PC-3 (cell line): Measurements from ENCODE around the gene COL5A2. TPM values are rescaled to one million over a fixed set of nuclear protein-coding genes. Genes with fewer than 3 reads are reported as not detected.

Experiments
- ATAC-seq: fragments of 200-7000 bp; cut with Tn5 transposase; 2 replicates; pipeline ENCODE4 v1.9.1; 2020; ENCODE audit warnings: mild to moderate bottlenecking, moderate library complexity
- BruUV-seq: library from RNA; stranded (reverse); fragments of 400-500 nt; replicated peaks from 2 replicates; lab custom pipeline; 2021; lab: Mats Ljungman, UMichigan
- CTCF ChIA-PET: fragments of 300-600 bp; sonication (Branson Sonifier 250); formaldehyde crosslinking; loops from one replicate; lab custom pipeline; 2022; ENCODE audit warnings: antibody characterized with exemption; lab: Charles Lee
- POLR2A ChIA-PET: fragments of 300-600 bp; sonication (Branson Sonifier 250); formaldehyde crosslinking; loops from one replicate; lab custom pipeline; 2022; ENCODE audit warnings: antibody characterized with exemption; ENCODE audit not compliant: unreplicated experiment; lab: Charles Lee
- DNase-seq: peaks from one replicate; pipeline ENCODE4 v3.0.0-alpha.2; 2015
- H2AFZ ChIP-seq: fragments of 300-600 bp; sonication (generic); 2 replicates; pipeline ENCODE4 v1.6.0; 2016; ENCODE audit warnings: antibody characterized with exemption, low read length
- H3F3A ChIP-seq: fragments of 300-600 bp; sonication (generic); one replicate; pipeline ENCODE4 v1.6.0; 2017; ENCODE audit warnings: antibody characterized with exemption, low read length, control low read depth, mild to moderate bottlenecking; ENCODE audit not compliant: unreplicated experiment
- H3K27ac ChIP-seq: fragments of 300-600 bp; sonication (generic); 2 replicates; pipeline ENCODE4 v1.5.1; 2016; ENCODE audit warnings: mild to moderate bottlenecking, low read length
- H3K27me3 ChIP-seq: fragments of 300-600 bp; sonication (generic); 2 replicates; pipeline ENCODE4 v1.6.1; 2016; ENCODE audit warnings: low read length, mixed read lengths
- H3K36me3 ChIP-seq: fragments of 300-600 bp; sonication (generic); 2 replicates; pipeline ENCODE4 v1.6.1; 2016; ENCODE audit warnings: low read depth, mixed run types, low read length, mixed read lengths
- H3K4me1 ChIP-seq: fragments of 300-600 bp; sonication (generic); 2 replicates; pipeline ENCODE4 v1.5.1; 2016; ENCODE audit warnings: low read length; ENCODE audit not compliant: insufficient read depth
- H3K4me2 ChIP-seq: fragments of 300-600 bp; sonication (generic); 2 replicates; pipeline ENCODE4 v1.6.0; 2016; ENCODE audit warnings: low read length
- H3K4me3 ChIP-seq: fragments of 300-600 bp; sonication (generic); 2 replicates; pipeline ENCODE4 v1.5.1; 2016; ENCODE audit warnings: mild to moderate bottlenecking, low read length, mixed read lengths
- H3K79me2 ChIP-seq: fragments of 300-600 bp; sonication (generic); 2 replicates; pipeline ENCODE4 v1.6.1; 2017; ENCODE audit warnings: low read length, mixed read lengths
- H3K9ac ChIP-seq: fragments of 300-600 bp; sonication (generic); 2 replicates; pipeline ENCODE4 v1.6.0; 2016; ENCODE audit warnings: mild to moderate bottlenecking, low read length
- H3K9me2 ChIP-seq: fragments of 300-600 bp; sonication (generic); replicated peaks from 2 replicates; pipeline ENCODE4 v1.6.1; 2016; ENCODE audit warnings: mixed run types, low read length, mixed read lengths
- H3K9me3 ChIP-seq: fragments of 300-600 bp; sonication (generic); 2 replicates; pipeline ENCODE4 v1.6.1; 2016; ENCODE audit warnings: low read length, mixed read lengths
- H4K20me1 ChIP-seq: fragments of 300-600 bp; sonication (generic); 2 replicates; pipeline ENCODE4 v1.6.1; 2016; ENCODE audit warnings: low read length, mixed read lengths
- EZH2 ChIP-seq: fragments of 300-600 bp; sonication (generic); IDR thresholded peaks from one replicate; pipeline ENCODE4 v1.6.1; 2017; ENCODE audit warnings: antibody characterized with exemption, mild to moderate bottlenecking, low read length; ENCODE audit not compliant: unreplicated experiment
- EZH2phosphoT487 ChIP-seq: fragments of 300-600 bp; sonication (generic); IDR thresholded peaks from 2 replicates; pipeline ENCODE4 v1.6.1; 2018; ENCODE audit warnings: mild to moderate bottlenecking, antibody characterized with exemption, low read length, borderline replicate concordance
- intact Hi-C: fragments of 100-400 bp; cut with micrococcal nuclease; formaldehyde crosslinking; loops from 2 replicates; pipeline ENCODE4 v1.9.0; 2023
- total RNA-seq: library from RNA; depleted of rRNA; stranded (reverse); fragments of >200 nt; gene quantifications from 2 replicates; pipeline ENCODE4 v1.2.3, GENCODE V29; 2014
- TF ChIP-seq, protein P1 (sequence below): fragments of 300-600 bp; sonication (generic); conservative IDR thresholded peaks from 2 replicates; pipeline ENCODE4 v1.5.1; 2017; ENCODE audit warnings: antibody characterized with exemption, low read depth, mild to moderate bottlenecking, low read length

Gene COL5A2
- total RNA-seq, 1 experiment from 2014 or later, result 56.2 TPM

DNA sequence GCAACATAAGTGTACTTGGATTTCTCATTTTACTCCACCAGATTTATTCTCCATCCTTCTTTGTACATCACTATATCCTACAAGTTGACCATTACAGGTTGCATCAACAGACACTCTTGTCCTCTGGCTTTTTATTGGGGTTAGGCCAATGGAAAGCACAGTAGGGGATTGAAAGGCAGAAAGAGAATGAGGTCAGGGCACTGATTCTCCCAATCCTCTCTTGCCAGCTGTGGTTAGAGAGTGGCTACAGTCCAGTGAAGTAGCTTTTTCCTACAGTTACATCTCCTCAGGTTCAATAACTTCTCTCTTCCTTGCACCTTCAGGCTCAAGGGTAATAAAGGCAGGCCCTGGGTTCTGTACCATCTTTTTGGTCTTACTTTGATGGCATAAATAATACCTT is 20.2 kb upstream of the COL5A2 start:
- no peak for DNase-seq
- Histone ChIP-seq H3K27ac (no peak overlapping the region), H4K20me1 (no peaks in the 10 kb centered on the region), H3K4me1 (peaks cover 20% of the 10 kb centered on the region), H3K4me3 (no peak overlapping the region), H3K79me2 (0 out of 2 replicates have a peak, but pooled peaks cover 6% of the 10 kb centered on the region), H3K9me2 (no peaks in the 10 kb centered on the region), H3K27me3 (no peaks in the 10 kb centered on the region), H2AFZ (no peak overlapping the region), H3K36me3 (peaks cover 3% of the 10 kb centered on the region; the same call in 1 of the 2 replicates), H3K4me2 (no peak overlapping the region), H3F3A (no peaks in the 10 kb centered on the region), H3K9me3 (no peaks in the 10 kb centered on the region), H3K9ac (no peak overlapping the region)
- ChIA-PET POLR2A (no interaction called here), CTCF (no interaction called here)
- TF ChIP-seq EZH2phosphoT487 (no peak), EZH2 (no peak)
- intact Hi-C loops, result no loop called here
- no peak for ATAC-seq
- BruUV-seq, result no TSS peak

DNA sequence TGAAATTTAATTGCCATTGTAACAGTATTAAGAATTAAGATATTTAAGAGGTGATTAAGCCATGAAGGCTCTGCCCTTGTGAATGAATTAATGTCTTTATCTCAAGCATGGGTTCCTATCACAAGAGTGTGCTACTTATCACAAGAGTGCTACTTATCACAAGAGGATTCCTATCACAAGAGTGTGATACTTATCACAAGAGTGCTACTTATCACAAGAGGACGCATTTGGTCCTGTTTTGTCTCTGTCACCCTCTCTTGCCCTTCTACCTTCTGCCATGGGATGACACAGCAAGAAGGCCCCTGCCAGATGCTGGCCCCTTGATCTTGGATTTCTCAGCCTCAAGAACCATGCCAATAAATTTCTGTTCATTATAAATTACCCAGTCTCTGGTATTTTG is 13.2 kb upstream of the COL5A2 start:
- H3K4me2 ChIP-seq, result no peak overlapping the region
- CTCF ChIA-PET, result no interaction called here
- POLR2A ChIA-PET, result no interaction called here
- no peak for ATAC-seq
- no TSS peak for BruUV-seq
- no peaks in the 10 kb centered on the region for H3K27me3 ChIP-seq
- H3K9me3 ChIP-seq, result no peaks in the 10 kb centered on the region
- H3K4me1 ChIP-seq, result peaks cover 20% of the 10 kb centered on the region
- H3K79me2 ChIP-seq, result 0 out of 2 replicates have a peak, but pooled peaks cover 6% of the 10 kb centered on the region
- 0 out of 2 replicates have a peak overlapping the region, but pooled peaks have one; percentile 8 for H3K27ac ChIP-seq
- 0 out of 2 replicates have a peak, but pooled peaks cover 3% of the 10 kb centered on the region for H3K36me3 ChIP-seq
- no peak for DNase-seq
- TF ChIP-seq, protein P1, sequence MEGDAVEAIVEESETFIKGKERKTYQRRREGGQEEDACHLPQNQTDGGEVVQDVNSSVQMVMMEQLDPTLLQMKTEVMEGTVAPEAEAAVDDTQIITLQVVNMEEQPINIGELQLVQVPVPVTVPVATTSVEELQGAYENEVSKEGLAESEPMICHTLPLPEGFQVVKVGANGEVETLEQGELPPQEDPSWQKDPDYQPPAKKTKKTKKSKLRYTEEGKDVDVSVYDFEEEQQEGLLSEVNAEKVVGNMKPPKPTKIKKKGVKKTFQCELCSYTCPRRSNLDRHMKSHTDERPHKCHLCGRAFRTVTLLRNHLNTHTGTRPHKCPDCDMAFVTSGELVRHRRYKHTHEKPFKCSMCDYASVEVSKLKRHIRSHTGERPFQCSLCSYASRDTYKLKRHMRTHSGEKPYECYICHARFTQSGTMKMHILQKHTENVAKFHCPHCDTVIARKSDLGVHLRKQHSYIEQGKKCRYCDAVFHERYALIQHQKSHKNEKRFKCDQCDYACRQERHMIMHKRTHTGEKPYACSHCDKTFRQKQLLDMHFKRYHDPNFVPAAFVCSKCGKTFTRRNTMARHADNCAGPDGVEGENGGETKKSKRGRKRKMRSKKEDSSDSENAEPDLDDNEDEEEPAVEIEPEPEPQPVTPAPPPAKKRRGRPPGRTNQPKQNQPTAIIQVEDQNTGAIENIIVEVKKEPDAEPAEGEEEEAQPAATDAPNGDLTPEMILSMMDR, result no peak
- TF ChIP-seq EZH2 (no peak), EZH2phosphoT487 (no peak)
- intact Hi-C loops, result loop anchor here (1.0 kb wide), 2 partner anchors 8 to 30 kb away; no protein-coding TSS in a partner anchor
- no peaks in the 10 kb centered on the region for H4K20me1 ChIP-seq
- no peak overlapping the region for H3K4me3 ChIP-seq
- no peak overlapping the region for H3K9ac ChIP-seq
- no peaks in the 10 kb centered on the region for H3K9me2 ChIP-seq
- H3F3A ChIP-seq, result peaks cover 5% of the 10 kb centered on the region
- no peak overlapping the region for H2AFZ ChIP-seq

DNA sequence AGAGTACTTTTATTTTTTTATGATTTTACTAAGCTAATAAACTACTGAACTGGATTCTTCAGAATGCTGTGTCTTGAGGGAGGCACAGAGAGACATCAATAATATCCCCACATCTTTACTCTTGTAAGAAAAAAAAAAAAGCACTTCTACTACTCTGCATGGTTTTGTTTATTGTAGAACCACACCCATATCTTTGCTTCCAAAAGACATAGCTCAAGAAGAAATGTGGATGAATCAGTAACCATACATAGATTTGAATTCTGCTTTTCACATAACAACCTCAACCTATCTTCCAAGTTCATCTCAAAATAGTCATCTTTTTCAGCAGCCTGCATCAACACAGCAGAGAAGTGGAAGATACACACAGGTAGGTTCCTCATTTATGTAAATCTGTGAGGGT is 12.2 kb upstream of the COL5A2 start:
- Histone ChIP-seq H3K79me2 (0 out of 2 replicates have a peak, but pooled peaks cover 6% of the 10 kb centered on the region), H3F3A (peaks cover 5% of the 10 kb centered on the region), H3K4me2 (peak overlapping the region; percentile 44), H3K4me1 (peaks cover 20% of the 10 kb centered on the region), H2AFZ (no peak overlapping the region), H3K9me2 (no peaks in the 10 kb centered on the region), H3K27me3 (no peaks in the 10 kb centered on the region), H3K36me3 (0 out of 2 replicates have a peak, but pooled peaks cover 3% of the 10 kb centered on the region), H4K20me1 (no peaks in the 10 kb centered on the region), H3K9ac (no peak overlapping the region), H3K27ac (0 out of 2 replicates have a peak overlapping the region, but pooled peaks have one; percentile 8), H3K9me3 (no peaks in the 10 kb centered on the region), H3K4me3 (no peak overlapping the region)
- DNase-seq (peak; percentile 66), ATAC-seq (peak; percentile 77)
- no TSS peak for BruUV-seq
- ChIA-PET CTCF (interaction anchor here (0.7 kb wide), 1 partner anchor 189 kb away, joined by 3 read pairs; no protein-coding TSS in a partner anchor), POLR2A (interaction anchor here (0.5 to 0.6 kb wide), 2 partner anchors 11 to 62 kb away, joined by 3 to 6 read pairs; no protein-coding TSS in a partner anchor)
- TF ChIP-seq, protein P1, result no peak
- TF ChIP-seq EZH2phosphoT487 (no peak), EZH2 (no peak)
- intact Hi-C loops, result loop anchor here (1.0 kb wide), 2 partner anchors 7 to 31 kb away; no protein-coding TSS in a partner anchor
